Mucosa of rectum (tissue), 2 donors: Measurements from ENCODE around the gene ZBTB18.

ENCODE experiments used
- H3K27ac ChIP-seq, 2 donors: one replicate each; pipeline ENCODE4 v1.7.0; 2013; ENCODE audit warnings: inconsistent platforms in 2 of 2, low read depth in 2 of 2, low read length in 2 of 2
- H3K27me3 ChIP-seq, 2 donors: one replicate each; pipeline ENCODE4 v1.7.0; 2013; ENCODE audit warnings: low read length in 2 of 2; ENCODE audit not compliant: control insufficient read depth in 2 of 2, insufficient read depth in 2 of 2
- H3K36me3 ChIP-seq, 2 donors: one replicate each; pipeline ENCODE4 v1.7.0; 2013; ENCODE audit warnings: low read length in 2 of 2; ENCODE audit not compliant: control insufficient read depth in 2 of 2, insufficient read depth in 2 of 2
- H3K4me1 ChIP-seq, 2 donors: one replicate each; pipeline ENCODE4 v1.7.0; 2013; ENCODE audit warnings: low read length in 2 of 2, mild to moderate bottlenecking in 1 of 2; ENCODE audit not compliant: control insufficient read depth in 2 of 2, insufficient read depth in 2 of 2
- H3K4me3 ChIP-seq, 2 donors: one replicate each; pipeline ENCODE4 v1.7.0; 2013; ENCODE audit warnings: low read length in 2 of 2
- H3K9ac ChIP-seq, 2 donors: one replicate each; pipeline ENCODE4 v1.7.0; 2013; ENCODE audit warnings: low read length in 2 of 2, low read depth in 1 of 2, mild to moderate bottlenecking in 1 of 2
- H3K9me3 ChIP-seq, 2 donors: one replicate each; pipeline ENCODE4 v1.7.0; 2013; ENCODE audit warnings: low read length in 2 of 2; ENCODE audit not compliant: control insufficient read depth in 2 of 2
- donor health status: healthy.
- donor health status: Normal muscosa, but diverticular disease.

Gene ZBTB18

GRCh38 chr1:244102468-244102867, 51.4 kb downstream of the ZBTB18 start:
- Histone ChIP-seq H3K27me3 (peaks cover 3 to 5% of the 10 kb centered on the region in 2 donors), H3K9me3 (no peaks in the 10 kb centered on the region), H3K27ac (no peak overlapping the region), H3K9ac (no peak overlapping the region), H3K4me3 (no peak overlapping the region), H3K4me1 (no peaks in the 10 kb centered on the region), H3K36me3 (no peaks in the 10 kb centered on the region)

GRCh38 chr1:244104309-244105060, 53.4 kb downstream of the ZBTB18 start:
- H3K36me3 ChIP-seq, result no peaks in the 10 kb centered on the region
- H3K27ac ChIP-seq, result no peak overlapping the region
- H3K27me3 ChIP-seq, result peaks cover 3 to 5% of the 10 kb centered on the region in 2 donors
- H3K9me3 ChIP-seq, result no peaks in the 10 kb centered on the region
- no peaks in the 10 kb centered on the region for H3K4me1 ChIP-seq
- H3K9ac ChIP-seq, result no peak overlapping the region
- no peak overlapping the region for H3K4me3 ChIP-seq

GRCh38 chr1:244106176-244106575, 55.1 kb downstream of the ZBTB18 start:
- Histone ChIP-seq H3K4me3 (no peak overlapping the region), H3K4me1 (no peaks in the 10 kb centered on the region), H3K27me3 (peaks cover 0 to 3% of the 10 kb centered on the region in 2 donors), H3K27ac (no peak overlapping the region), H3K9me3 (no peaks in the 10 kb centered on the region), H3K9ac (no peak overlapping the region), H3K36me3 (no peaks in the 10 kb centered on the region)
